ENCODE data around the gene FAM174C. TPM values are rescaled to one million over a fixed set of nuclear protein-coding genes. Genes with fewer than 3 reads are reported as not detected.
A peak's percentile ranks its signal among the peaks of the same experiment; 100 is the strongest.

FAM174C gene
- polyA plus RNA-seq, 1 of the 3 experiments (the other 2 are of a cell fraction): 78.0 TPM

DNA sequence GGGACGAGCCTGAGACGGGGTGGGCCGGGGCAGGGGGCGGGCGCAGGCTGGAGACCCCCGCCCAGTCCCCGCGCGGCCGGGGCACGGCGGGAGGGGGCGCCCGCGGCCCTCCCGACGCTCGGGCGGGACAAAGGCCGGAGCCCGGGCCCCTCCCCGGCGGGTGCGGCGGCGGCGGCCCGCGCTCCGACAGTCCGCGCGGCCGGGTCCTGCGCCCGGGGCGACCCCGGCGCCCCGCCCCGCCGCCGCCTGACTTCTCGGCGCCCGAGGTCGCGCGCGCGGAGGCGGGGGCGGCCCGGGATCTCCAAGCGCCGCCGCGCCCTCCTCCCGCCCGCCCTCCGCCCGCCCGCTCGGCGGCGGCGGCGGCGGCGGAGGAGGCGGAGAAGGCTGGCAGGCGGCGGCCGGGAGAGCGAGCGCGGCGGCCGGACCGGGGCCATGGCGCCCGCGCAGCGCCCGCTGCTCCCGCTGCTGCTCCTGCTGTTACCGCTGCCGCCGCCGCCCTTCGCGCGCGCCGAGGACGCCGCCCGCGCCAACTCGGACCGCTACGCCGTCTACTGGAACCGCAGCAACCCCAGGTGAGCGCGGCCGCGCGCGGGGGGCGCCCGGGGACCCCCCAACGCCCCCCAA is 10.5 kb downstream of the FAM174C start, which contains the start of gene EFNA2:
Gene EFNA2 (plus strand): TSS at position 137 of the 624 bp plus-strand sequence. CDS start 296 bp downstream, at position 433.
- POLR2A ChIA-PET: interaction anchor here (2.2 to 2.3 kb wide), 2 partner anchors 17 kb away, joined by 9 to 10 read pairs; partner anchors contain the start of gene CIRBP
- WGBS (ENCODE audit: low lambda C conversion rate): no CpG with 5 or more reads among the region's 113 CpGs
- CTCF ChIA-PET: interaction anchor here (0.8 to 3.2 kb wide), 8 partner anchors 19 to 386 kb away, joined by 3 to 17 read pairs (median 6); no protein-coding TSS in a partner anchor

DNA sequence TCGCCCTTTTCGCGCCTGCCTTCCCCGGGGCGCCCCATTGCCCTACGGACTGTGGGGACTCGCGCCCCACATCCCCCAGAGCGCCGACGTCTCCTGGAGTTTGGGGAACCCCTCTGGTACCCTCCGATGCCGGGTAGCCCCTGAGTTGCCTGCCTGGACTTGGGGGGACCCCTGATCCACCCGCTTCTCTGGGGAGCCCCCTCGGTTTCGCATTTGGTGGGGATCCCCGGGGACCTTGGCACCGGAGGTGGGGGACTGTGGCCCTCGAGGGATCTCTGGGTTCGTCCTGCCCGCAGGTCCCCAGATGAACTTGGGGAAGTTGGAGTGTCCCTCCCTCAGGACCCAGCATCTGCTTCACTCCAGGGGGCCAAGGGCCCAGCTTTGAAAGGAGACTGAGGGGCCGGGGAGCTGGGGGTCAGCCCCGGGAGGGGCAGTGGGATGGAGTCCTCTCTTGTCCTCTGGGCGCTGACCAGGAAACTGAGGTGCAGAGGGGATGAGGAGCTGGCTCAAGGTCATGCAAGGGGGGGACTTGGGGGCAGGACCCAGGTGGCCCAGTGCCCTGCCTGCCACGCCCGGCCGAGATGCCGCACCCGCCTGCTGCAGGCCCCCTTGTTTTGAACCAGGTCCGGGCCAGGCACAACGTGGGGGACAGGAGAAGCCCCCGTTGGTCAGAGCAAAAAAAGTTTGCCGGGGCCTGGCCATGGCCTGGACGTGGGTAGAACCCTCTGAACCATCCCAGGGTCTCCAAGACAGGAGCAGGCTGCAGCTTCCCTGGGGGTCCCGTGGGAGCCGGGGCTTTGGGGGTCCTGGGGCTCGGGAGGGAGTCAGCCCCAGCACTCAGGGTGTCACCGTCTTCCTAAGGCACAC is 11.4 kb downstream of the FAM174C start:
- Histone ChIP-seq H4K20me1 (ENCODE audit: insufficient read depth) (no peaks in the 10 kb centered on the region), H3K27me3 (ENCODE audit: insufficient read depth) (no peaks in the 10 kb centered on the region), H3K4me3 (ENCODE audit: low read depth in 2 of 2, low read length in 1 of 2) (peak overlapping the region; percentile 57 to 63), H3K9ac (peak overlapping the region; percentile 19; the same call in 1 of the 2 replicates), H3K27ac (ENCODE audit: low read depth in 2 of 2, low read length in 1 of 2) (peak overlapping the region in 1 of 2 experiments; percentile 74; a peak in 2 of 4 replicates), H3F3A (replicated peaks; ENCODE audit: insufficient read depth) (peaks cover 11% of the 10 kb centered on the region), H2AFZ (ENCODE audit: low read depth) (0 out of 2 replicates have a peak overlapping the region, but pooled peaks have one; percentile 5), H3K9me3 (no peaks in the 10 kb centered on the region), H3K9me2 (no peaks in the 10 kb centered on the region), H3K79me2 (ENCODE audit: insufficient read depth) (no peaks in the 10 kb centered on the region), H3K36me3 (replicated peaks in 1 of 2; ENCODE audit: control insufficient read depth in 1 of 2, insufficient read depth in 2 of 2, low read length in 1 of 2) (no peaks in the 10 kb centered on the region), H3K4me2 (peak overlapping the region; percentile 75), H3K4me1 (ENCODE audit: control insufficient read depth in 1 of 2, insufficient read depth in 2 of 2, low read depth in 1 of 2, low read length in 1 of 2) (peaks cover 0 to 8% of the 10 kb centered on the region in 2 experiments; a peak in 1 of 4 replicates)
- POLR2A ChIA-PET: interaction anchor here (1.2 to 2.2 kb wide), 2 partner anchors 18 to 73 kb away, joined by 3 to 10 read pairs; partner anchors contain the start of gene CIRBP
- DNase-seq: no peak
- 10% methylated on average over 13 of the region's 38 CpGs for WGBS (ENCODE audit: low lambda C conversion rate)
- CTCF ChIA-PET: interaction anchor here (0.8 to 1.9 kb wide), 7 partner anchors 19 to 385 kb away, joined by 3 to 8 read pairs (median 4); no protein-coding TSS in a partner anchor
- TF ChIP-seq MXI1 (IDR thresholded peaks at IDR 0.05; ENCODE audit: low read depth, low read length): no peak
- TF ChIP-seq MEF2A (IDR thresholded peaks at IDR 0.05; ENCODE audit: borderline replicate concordance, low read depth): no peak
- TF ChIP-seq YY1 (IDR thresholded peaks at IDR 0.05; ENCODE audit: low read depth): no peak
- no peak for TF ChIP-seq POLR2AphosphoS5 (IDR thresholded peaks at IDR 0.05; ENCODE audit: low read depth, low read length)
- no peak for TF ChIP-seq RFX5 (IDR thresholded peaks at IDR 0.05; ENCODE audit: low read length)
- TF ChIP-seq, protein P1, sequence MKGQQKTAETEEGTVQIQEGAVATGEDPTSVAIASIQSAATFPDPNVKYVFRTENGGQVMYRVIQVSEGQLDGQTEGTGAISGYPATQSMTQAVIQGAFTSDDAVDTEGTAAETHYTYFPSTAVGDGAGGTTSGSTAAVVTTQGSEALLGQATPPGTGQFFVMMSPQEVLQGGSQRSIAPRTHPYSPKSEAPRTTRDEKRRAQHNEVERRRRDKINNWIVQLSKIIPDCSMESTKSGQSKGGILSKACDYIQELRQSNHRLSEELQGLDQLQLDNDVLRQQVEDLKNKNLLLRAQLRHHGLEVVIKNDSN (IDR thresholded peaks at IDR 0.05; ENCODE audit: borderline replicate concordance, low read depth): no peak
- TF ChIP-seq NFIC (IDR thresholded peaks at IDR 0.05; ENCODE audit: borderline replicate concordance): no peak
- TF ChIP-seq SMC3 (IDR thresholded peaks at IDR 0.05; ENCODE audit: low read depth, low read length): no peak
- no peak for TF ChIP-seq FOXM1 (IDR thresholded peaks at IDR 0.05; ENCODE audit: low read depth)
- TF ChIP-seq FOXJ3 (CRISPR knock-in tag; IDR thresholded peaks at IDR 0.05): no peak
- TF ChIP-seq ELF1 (IDR thresholded peaks at IDR 0.05): no peak
- TF ChIP-seq RCOR1 (IDR thresholded peaks at IDR 0.05; ENCODE audit: low read length): no peak
- TF ChIP-seq TCF12 (IDR thresholded peaks at IDR 0.05): no peak

More for the DNA sequence above, 10.5 kb downstream of the FAM174C start, which contains the start of gene EFNA2:
- Histone ChIP-seq H3K36me3 (replicated peaks in 1 of 2; ENCODE audit: control insufficient read depth in 1 of 2, insufficient read depth in 2 of 2, low read length in 1 of 2) (no peaks in the 10 kb centered on the region), H3K9me3 (no peaks in the 10 kb centered on the region), H3K9ac (peak within 1 kb of the TSS; percentile 19; the same call in 1 of the 2 replicates), H3K27ac (ENCODE audit: low read depth in 2 of 2, low read length in 1 of 2) (no peak within 1 kb of the TSS; a peak in 1 of 4 replicates), H4K20me1 (ENCODE audit: insufficient read depth) (no peaks in the 10 kb centered on the region), H2AFZ (ENCODE audit: low read depth) (0 out of 2 replicates have a peak within 1 kb of the TSS, but pooled peaks have one; percentile 5), H3K4me3 (ENCODE audit: low read depth in 2 of 2, low read length in 1 of 2) (peak within 1 kb of the TSS; percentile 57 to 63), H3K4me1 (ENCODE audit: control insufficient read depth in 1 of 2, insufficient read depth in 2 of 2, low read depth in 1 of 2, low read length in 1 of 2) (peaks cover 0 to 8% of the 10 kb centered on the region in 2 experiments; a peak in 1 of 4 replicates), H3F3A (replicated peaks; ENCODE audit: insufficient read depth) (peaks cover 12% of the 10 kb centered on the region), H3K4me2 (peak within 1 kb of the TSS; percentile 75), H3K27me3 (ENCODE audit: insufficient read depth) (no peaks in the 10 kb centered on the region), H3K9me2 (no peaks in the 10 kb centered on the region), H3K79me2 (ENCODE audit: insufficient read depth) (no peaks in the 10 kb centered on the region)
- TF ChIP-seq, protein P2, sequence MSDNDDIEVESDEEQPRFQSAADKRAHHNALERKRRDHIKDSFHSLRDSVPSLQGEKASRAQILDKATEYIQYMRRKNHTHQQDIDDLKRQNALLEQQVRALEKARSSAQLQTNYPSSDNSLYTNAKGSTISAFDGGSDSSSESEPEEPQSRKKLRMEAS (IDR thresholded peaks at IDR 0.05; ENCODE audit: low read depth): no peak
- TF ChIP-seq, protein P3, sequence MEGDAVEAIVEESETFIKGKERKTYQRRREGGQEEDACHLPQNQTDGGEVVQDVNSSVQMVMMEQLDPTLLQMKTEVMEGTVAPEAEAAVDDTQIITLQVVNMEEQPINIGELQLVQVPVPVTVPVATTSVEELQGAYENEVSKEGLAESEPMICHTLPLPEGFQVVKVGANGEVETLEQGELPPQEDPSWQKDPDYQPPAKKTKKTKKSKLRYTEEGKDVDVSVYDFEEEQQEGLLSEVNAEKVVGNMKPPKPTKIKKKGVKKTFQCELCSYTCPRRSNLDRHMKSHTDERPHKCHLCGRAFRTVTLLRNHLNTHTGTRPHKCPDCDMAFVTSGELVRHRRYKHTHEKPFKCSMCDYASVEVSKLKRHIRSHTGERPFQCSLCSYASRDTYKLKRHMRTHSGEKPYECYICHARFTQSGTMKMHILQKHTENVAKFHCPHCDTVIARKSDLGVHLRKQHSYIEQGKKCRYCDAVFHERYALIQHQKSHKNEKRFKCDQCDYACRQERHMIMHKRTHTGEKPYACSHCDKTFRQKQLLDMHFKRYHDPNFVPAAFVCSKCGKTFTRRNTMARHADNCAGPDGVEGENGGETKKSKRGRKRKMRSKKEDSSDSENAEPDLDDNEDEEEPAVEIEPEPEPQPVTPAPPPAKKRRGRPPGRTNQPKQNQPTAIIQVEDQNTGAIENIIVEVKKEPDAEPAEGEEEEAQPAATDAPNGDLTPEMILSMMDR (IDR thresholded peaks at IDR 0.05): peak; percentile 1; the same call in 1 of the 2 replicates
- no peak for TF ChIP-seq RAD21 (IDR thresholded peaks at IDR 0.05; ENCODE audit: low read length)
- TF ChIP-seq SMC3 (IDR thresholded peaks at IDR 0.05; ENCODE audit: low read depth, low read length): no peak
- no peak for TF ChIP-seq EZH2phosphoT487 (IDR thresholded peaks at IDR 0.05; ENCODE audit: borderline replicate concordance, low read depth)
- TF ChIP-seq, protein P1 (IDR thresholded peaks at IDR 0.05; ENCODE audit: borderline replicate concordance, low read depth): no peak
- TF ChIP-seq TCF12 (IDR thresholded peaks at IDR 0.05): no peak
- no peak for TF ChIP-seq MEF2A (IDR thresholded peaks at IDR 0.05; ENCODE audit: borderline replicate concordance, low read depth)
- peak; percentile 84 for DNase-seq

Measured in SK-N-SH (cell line).